ENCODE results near the gene ARHGEF2.

ARHGEF2 gene

DNA sequence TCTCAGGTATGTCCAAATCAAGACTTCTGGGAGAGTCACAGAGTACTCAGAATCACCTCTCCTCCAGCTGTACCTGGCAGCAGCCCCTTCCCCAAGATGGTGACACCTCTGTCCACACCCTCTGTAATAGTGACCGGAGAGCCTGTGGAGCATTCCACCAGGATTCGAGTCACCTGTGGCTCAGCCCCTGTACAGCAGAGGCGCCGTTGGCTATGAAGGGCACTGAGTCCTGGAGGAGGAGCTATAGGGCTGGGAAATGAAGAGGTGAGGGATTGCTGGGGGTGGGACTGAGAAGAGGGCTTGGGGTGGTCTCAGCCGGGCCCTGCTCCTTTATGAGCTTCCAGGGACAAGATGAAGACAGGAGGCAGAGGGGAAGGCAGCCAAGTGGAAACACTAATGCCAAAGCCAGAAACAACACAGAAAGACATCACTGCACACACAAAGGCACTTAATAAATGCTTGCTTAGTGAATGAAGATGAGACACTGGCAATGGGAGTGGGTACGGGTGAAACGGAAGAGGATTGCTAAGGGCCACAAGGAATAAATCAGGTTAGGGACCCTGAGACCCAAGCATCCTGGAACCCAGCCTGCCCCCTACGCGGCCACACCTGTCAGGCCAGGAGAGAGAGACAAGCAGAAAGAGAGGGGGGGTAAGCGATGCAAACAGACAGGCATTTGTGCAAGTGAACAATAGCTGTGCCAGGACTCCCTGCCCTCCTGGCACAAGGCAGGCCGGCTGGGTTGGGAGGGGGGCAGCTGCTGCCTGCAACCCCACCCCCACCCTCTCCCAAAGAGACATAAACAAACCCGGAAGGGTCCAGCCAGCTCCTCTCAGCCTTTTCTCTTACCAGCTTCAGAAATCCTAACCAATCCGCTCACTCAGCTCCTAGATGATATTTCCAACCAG lies 3.9 kb downstream of the ARHGEF2 start:
- H3K4me3 ChIP-seq (ENCODE audit: low read length): peak overlapping the region; percentile 96

DNA sequence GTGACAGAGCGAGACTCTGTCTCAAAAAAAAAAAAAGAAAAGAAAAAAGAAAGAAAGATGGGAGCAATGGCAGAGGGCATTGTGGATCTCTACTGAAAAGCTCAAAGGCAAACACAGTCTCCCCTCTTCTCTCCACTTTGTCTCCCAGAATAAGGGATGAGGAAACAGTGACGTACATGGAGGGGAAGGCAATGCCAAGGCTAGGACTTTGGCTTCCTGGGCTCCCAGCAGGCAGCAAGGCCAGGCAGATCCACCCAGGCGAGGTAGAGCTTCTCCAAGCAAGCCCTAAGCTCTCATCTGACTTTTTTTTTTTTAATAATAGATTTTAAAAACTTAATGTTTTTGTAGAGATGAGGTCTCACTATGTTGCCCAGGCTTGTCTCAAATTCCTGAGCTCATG lies 4.6 kb downstream of the ARHGEF2 start:
- no peak overlapping the region for H3K4me3 ChIP-seq (ENCODE audit: low read length)
- no peak for DNase-seq (ENCODE audit: low read depth, low spot score)

More for the DNA sequence above, 3.9 kb downstream of the ARHGEF2 start:
- no peak for DNase-seq (ENCODE audit: low read depth, low spot score)

DNA sequence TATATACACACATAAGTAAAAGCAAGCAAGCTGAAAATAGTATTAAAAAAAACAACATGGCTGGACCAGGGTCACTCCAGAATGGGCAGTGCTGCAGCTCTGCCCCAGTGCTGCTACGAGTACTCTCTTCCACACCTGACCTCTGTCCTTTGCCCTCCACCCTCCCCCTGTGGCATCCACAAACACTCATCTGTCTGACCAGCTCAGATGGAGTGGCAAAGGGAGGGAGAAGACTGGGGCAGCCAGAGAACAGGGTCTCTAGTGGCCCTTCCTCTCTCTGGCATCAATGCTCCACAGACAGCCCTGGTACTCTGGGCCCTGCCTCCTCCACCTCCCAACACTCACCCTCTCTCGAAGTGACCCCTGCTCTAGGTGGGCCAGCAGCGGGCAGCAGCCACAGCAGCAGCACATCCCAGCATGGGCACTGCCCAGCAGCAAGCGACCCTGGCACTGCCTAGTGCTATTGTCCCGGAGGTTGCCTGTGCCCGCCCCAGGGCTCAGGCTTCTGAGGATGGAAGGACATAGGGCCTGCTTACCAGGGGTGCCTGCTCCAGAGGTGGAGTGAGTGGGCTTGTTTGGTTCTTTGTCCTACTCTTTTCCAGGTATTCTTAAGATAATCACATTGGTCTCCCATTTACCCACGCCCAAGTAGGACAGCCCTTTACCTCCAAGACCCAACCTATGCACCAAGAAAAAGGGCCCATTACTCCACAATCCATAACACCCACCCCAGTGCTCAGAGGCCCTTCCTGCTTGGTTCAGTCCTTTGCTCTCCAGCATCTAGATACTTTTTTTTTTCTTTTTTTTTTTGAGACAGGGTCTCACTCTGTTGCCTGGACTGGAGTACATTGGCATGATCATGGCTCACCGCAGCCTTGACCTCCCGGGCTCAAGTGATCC lies 6.2 kb downstream of the ARHGEF2 start:
- no peak for DNase-seq (ENCODE audit: low read depth, low spot score)

DNA sequence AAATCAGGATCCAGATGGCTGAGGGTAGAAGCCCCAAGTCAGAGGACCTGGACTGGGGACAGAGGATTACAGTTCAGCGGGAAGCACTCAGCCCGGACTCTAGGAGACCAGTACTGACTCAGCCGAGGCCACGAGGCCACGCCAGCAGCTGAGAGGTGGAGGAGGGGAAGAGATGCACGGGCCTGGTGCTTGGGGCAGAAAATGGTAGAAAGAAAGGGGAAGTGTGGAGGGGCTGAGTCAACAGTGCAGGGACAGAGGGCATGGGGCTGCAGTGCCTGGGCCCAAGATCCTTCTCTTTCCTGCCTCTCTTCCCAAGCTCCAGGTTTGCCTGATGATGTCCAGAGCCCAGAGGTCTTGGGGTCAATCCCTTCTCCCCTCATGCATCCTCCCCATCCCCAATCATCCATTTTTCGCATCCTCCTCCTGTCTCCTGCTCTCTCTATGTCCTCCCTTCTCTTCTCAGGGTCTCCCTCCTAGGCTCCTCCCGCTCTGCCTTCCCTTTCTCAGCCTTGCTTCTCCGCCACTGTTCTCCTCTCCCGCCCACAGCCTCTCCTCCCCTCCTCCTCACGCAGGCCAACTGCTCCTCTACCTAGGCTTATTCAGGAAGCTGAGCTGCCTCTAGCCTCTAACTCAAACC lies 7.7 kb downstream of the ARHGEF2 start:
- H3K4me3 ChIP-seq (ENCODE audit: low read length): no peak overlapping the region
- no peak for DNase-seq (ENCODE audit: low read depth, low spot score)

More for the DNA sequence above, 6.2 kb downstream of the ARHGEF2 start:
- no peak overlapping the region for H3K4me3 ChIP-seq (ENCODE audit: low read length)

DNA sequence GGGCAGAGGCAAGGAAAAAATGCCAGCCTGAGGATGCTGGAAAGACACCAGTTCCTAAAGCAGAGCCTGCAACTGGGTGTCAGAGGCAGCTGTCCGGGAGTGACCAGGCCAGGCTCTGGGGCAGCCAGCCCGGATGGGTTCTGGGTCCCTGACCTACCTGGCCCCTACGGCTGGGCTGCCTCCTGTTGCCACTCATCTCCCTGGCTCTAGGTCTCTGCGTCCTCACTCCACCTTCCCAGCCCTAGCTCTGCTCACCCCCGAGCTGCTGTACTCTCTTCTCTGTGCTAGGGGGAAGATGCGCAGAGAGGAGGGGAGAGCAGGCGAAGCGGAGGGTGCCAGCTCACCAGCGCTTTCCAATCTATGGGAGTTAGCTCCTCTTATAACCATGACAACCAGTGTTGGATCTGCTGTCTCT lies 9.0 kb downstream of the ARHGEF2 start:
- H3K4me3 ChIP-seq (ENCODE audit: low read length): no peak overlapping the region
- DNase-seq (ENCODE audit: low read depth, low spot score): no peak

DNA sequence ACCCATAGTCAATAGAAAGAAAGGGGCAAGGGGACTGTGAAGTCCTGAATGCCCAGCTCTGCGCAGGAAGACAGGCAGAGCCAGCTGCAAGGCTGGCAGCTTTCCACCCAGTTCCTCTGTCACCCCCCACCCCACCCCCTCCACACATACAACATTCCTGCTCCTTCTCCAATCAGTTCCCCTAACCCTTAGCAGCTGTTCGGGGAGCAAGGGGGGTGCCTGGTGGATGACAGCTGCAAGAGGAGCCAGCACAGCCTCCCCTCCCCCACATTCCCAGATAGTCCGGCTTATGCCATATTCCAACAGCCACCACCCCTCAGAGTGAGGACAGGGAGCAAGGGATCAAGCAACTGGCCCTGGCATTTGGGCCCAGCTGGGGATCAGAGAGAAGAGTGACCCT lies 9.7 kb downstream of the ARHGEF2 start:
- H3K4me3 ChIP-seq (ENCODE audit: low read length): no peak overlapping the region
- DNase-seq (ENCODE audit: low read depth, low spot score): no peak

DNA sequence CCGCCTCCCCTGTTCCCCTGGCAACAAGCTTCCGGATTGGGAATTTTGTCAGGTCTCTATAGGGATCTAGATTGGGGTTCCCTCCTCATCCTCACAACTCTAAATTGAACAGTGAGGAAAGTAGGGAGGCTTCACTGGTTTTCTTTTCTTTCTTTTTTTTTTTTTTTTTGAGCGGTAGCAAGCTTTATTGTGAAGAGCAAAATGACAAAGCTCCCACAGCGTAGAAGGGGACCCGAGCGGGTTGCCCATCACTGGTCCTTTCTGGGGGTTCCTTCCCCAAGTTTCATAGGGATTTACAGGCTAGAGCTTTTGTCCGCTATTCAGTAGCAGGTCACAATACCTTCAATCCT lies 10.3 kb downstream of the ARHGEF2 start:
- no peak overlapping the region for H3K4me3 ChIP-seq (ENCODE audit: low read length)
- no peak for DNase-seq (ENCODE audit: low read depth, low spot score)

DNA sequence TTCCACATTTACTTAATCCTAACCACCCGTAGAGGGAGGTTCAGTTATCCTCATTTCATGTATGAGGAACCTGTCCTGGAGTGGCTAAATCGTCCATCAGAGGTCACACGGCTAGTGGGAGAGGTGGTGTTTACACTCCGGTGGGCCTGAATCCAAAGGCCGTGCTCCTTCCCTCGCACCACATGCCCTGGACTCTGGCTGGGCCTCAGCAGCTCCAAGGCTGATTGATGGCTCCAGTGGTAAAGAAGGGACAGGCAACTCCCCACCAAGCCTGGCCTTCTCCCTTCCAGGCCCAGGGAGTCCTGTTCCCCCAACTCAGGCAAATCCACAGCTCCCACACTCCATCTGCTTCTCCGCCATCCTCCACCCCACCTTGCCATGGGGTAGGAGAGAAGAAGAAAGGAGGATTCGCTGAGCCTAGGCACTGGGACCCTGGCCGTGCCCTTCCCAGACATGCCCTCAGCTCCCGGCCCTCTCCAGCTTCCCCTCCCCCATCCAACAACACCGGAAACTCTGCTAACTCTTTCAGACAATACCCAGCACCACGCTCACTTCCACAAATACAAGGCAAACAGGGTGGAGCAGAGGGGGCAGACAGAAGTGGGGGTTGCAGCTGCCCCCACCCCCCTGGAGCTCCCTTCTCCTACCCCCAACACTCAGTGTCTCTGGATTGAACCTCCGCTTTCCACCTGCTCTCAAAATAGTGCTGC lies 10.9 kb downstream of the ARHGEF2 start:
- no peak for DNase-seq (ENCODE audit: low read depth, low spot score)

DNA sequence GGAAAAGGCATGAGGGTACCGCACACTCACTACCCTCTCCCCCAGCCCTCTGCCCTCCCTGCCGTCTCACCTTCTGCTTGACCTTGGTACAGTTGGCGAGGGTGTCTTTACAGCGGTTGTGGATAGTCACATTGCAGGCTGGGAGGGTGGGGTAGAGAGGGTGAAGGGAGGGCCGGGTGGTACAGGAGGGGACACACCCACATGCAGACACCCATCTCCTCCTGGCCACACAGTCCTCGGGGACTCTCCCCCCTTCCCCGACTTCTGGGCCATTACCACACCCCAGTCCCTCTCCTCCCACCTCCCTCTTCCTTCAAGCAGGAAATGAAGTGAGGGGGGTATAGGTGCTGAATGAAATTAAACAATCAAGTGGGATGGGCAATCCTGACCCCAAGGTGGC lies 11.6 kb downstream of the ARHGEF2 start:
- H3K4me3 ChIP-seq (ENCODE audit: low read length): no peak overlapping the region
- no peak for DNase-seq (ENCODE audit: low read depth, low spot score)

More for the DNA sequence above, 10.9 kb downstream of the ARHGEF2 start:
- H3K4me3 ChIP-seq (ENCODE audit: low read length): no peak overlapping the region

DNA sequence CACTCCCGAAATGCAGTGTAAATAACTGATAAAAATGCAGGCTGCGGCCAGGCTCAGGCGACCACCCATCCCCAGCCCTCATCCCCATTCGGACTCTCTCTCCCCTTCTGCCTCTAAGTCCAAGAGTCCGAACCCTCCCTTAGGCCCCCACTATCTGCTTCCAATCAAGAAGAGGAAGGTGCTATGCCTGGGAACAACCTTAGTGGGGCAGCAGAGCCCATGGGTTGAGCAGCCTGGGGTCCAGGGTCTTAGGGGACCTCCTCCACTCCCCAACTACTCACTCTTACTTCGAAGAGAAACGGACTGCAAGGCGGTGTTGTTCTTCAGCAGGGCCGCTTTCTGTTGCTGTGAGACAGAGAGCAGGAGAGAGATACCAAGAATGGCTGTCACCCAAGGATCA lies 12.2 kb downstream of the ARHGEF2 start:
- DNase-seq (ENCODE audit: low read depth, low spot score): no peak
- no peak overlapping the region for H3K4me3 ChIP-seq (ENCODE audit: low read length)

DNA sequence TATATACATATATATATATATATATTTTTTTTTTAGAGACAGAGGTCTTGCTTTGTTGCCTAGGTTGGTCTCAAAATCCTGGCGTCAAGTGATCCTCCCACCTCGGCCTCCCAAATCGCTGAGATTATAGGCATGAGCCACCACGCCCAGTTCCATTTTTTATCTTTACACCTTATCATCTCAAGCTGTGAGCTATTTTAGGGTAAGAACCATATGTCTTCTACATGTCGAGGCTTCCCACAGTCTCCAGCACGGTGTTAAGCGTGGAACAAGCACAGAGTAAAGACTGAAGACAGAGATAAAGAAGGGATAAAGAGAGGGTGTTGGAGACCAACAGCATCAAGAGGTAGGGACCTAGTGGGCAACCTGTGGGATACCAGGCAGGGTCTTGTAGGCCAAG lies 14.2 kb downstream of the ARHGEF2 start:
- DNase-seq (ENCODE audit: low read depth, low spot score): no peak

DNA sequence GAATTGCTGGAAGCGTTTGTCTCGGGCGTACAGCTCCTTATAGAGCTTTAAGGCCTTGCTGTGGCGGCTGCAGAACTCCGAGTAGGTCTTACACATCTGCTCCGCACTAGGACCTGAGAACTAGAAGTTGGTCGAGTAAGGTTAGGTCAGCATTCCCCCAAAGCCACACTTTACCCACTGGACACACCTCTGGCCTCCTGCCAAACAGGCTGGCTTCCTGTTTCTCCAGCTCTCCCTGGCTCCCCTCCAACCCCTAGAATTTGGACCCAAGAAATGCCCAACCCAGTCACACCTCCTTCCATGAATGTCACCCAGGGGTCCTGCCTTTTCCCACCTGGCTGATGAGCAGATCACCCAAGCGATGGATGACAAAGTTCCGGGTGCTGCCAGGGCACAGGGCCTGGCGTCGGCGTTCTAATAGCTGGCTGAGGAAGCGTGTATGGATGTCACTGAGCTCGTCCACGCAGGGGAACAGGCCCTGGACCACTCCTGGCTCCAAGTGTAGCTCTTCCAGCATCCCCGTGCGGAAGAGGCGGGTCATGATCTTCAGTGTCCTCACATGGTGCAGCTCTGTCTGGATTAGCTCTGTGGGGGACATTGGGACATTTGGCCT lies 15.6 kb downstream of the ARHGEF2 start:
- no peak overlapping the region for H3K4me3 ChIP-seq (ENCODE audit: low read length)
- no peak for DNase-seq (ENCODE audit: low read depth, low spot score)

More for the DNA sequence above, 14.2 kb downstream of the ARHGEF2 start:
- no peak overlapping the region for H3K4me3 ChIP-seq (ENCODE audit: low read length)

DNA sequence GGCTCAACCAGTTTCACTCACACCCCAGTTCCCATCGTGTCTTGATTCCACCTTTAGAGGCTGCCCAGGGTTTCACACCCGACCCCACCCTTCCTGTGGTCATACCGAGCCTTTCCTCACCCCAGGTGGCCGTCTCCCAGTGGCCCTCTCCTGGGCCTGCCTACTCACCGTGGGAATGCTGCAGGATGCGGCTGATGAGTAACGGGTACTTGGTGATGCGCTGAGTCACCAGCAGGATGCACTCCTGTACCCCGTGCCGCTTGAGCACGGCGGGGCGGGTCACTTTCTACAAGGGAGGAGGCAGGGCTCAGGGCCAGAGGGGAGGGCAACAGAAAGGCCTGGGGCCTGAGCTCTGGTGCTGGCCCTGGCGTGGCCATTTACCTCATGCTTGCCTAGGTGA lies 16.4 kb downstream of the ARHGEF2 start:
- no peak for DNase-seq (ENCODE audit: low read depth, low spot score)
- H3K4me3 ChIP-seq (ENCODE audit: low read length): no peak overlapping the region

DNA sequence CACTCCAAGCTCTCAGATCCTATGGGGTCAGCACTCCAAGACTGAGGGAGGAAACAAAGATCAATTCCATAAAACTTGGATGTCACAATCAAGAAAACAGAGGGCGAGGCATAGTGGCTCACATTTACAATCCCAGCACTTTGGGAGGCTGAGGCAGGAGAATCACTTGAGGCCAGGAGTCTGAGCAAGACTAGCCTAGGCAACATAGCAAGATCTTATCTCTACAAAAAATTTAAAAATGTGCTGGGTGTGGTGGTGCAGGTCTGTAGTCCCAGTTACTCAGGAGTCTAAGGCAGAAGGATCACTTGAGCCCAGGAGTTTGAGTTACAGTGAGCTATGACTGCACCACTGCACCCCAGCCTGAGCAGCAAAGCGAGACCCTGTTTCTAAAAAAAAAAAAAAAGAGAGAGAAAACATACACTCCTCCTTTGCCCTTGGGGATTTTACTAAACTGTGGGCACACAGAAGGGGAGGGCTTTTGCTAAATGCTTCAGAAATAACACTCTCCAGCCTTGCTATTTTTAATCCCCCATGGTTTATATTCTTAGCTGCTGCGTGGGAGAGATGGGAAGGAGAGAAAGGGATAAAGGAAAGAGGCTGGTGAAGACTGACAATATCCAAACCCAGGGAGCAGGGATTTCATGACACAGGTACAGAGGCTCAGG lies 18.1 kb downstream of the ARHGEF2 start:
- no peak overlapping the region for H3K4me3 ChIP-seq (ENCODE audit: low read length)
- DNase-seq (ENCODE audit: low read depth, low spot score): no peak

DNA sequence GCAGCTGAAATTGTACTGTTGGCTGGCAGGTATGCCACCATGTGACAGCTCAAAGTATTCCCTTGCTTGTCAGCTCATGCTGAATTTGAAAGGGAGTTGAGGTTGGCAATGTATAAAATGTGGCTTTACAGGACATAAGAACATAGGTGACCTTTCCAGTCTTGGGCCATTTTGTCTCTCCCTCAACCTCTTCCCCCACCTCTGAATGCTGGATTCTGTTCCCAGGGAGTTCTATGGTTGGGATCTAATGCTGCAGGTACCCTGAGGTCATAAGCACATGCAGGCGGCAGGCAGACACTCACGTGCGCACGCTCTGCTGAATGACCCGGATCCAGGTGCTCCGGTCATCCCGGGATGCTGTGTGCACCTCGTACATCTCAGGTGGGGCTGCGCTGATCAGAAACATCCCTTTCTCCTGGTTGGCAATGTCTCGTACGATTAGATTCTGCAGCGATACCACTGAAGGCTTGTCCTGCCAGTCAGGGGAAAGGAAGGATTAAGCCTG lies 20.9 kb downstream of the ARHGEF2 start:
- DNase-seq (ENCODE audit: low read depth, low spot score): no peak
- H3K4me3 ChIP-seq (ENCODE audit: low read length): no peak overlapping the region

DNA sequence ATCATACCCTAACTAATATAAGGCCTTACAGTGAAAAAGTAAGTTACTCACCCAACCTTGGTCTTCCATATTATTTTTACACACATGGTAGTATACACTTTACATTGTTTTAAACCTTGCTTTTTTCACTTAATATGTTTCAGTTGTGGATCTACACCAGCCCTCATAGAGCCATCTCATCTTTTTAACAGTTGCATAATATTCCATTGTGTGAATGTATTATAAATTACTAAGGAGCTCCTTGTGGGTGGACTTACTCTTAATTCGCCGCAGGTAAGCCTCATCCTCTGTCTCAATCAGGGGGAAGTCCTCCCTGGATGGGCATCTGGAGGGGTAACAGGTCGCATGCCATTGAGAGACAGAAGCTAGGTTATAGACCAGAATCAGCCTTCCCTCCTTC lies 23.7 kb downstream of the ARHGEF2 start:
- DNase-seq (ENCODE audit: low read depth, low spot score): no peak
- H3K4me3 ChIP-seq (ENCODE audit: low read length): no peak overlapping the region

DNA sequence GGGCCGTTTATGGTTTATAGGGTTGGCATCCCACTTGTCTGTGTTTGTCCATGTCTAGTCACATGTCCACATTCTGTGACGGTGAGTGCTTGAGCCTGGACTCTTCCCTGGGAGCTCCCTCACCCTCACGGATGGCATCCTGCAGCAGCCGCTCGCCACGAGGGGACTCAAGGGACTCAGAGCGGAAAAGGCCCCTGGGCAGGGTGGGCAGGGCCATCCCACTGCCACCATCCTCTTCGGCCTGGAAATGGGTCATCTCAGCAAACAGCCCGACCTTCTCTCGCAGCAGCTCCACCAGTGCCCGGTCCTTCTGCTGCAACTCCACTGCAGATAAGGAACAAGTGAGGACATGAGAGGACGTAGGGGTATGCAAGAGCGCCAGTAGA lies 25.8 kb downstream of the ARHGEF2 start:
- DNase-seq (ENCODE audit: low read depth, low spot score): no peak

More for the DNA sequence above, 25.8 kb downstream of the ARHGEF2 start:
- H3K4me3 ChIP-seq (ENCODE audit: low read length): no peak overlapping the region
